Stimulated activated CD4-positive, alpha-beta T cell treated with anti-CD3 and anti-CD28 coated beads, Interleukin-1b, Interleukin-23, amount 100 ng/mL, for 48 hours (primary cell): ENCODE data around the gene NPM1.
"Not testable (repeated sequence)": the region's sequence is repeated elsewhere in the genome, so short reads cannot be mapped to it uniquely, and the experiment has no call there.

ENCODE experiments used
- DNase-seq: peaks from one replicate; pipeline ENCODE4 v3.0.0-alpha.2; 2020

NPM1 gene, protein sequence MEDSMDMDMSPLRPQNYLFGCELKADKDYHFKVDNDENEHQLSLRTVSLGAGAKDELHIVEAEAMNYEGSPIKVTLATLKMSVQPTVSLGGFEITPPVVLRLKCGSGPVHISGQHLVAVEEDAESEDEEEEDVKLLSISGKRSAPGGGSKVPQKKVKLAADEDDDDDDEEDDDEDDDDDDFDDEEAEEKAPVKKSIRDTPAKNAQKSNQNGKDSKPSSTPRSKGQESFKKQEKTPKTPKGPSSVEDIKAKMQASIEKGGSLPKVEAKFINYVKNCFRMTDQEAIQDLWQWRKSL

DNA sequence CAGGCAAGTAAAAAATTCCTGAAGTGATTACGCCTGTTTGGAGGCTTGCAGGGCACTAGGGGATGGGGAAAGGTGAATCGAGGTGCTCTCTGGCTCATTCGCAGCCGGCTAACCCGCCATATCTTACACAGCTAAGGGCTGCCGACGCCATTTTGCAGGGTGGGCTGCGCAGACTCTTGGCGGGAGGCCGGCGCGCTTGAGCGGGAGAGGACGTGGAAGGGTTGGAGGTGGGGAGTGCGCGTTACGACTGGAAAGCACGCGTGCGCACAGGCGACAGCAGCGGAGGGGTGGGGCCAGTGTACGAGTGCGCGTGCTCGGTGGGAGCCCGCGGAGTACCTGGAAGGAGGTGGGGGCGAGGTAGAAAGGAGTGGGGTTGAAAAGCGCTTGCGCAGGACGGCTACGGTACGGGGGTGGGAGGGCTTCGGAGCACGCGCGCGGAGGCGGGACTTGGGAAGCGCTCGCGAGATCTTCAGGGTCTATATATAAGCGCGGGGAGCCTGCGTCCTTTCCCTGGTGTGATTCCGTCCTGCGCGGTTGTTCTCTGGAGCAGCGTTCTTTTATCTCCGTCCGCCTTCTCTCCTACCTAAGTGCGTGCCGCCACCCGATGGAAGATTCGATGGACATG lies at the start of gene NPM1:
TSS of gene NPM1 (plus strand) at position 505 of the 625 bp plus-strand sequence. CDS start at position 605, 100 bp downstream.
- peak; percentile 99 for DNase-seq

DNA sequence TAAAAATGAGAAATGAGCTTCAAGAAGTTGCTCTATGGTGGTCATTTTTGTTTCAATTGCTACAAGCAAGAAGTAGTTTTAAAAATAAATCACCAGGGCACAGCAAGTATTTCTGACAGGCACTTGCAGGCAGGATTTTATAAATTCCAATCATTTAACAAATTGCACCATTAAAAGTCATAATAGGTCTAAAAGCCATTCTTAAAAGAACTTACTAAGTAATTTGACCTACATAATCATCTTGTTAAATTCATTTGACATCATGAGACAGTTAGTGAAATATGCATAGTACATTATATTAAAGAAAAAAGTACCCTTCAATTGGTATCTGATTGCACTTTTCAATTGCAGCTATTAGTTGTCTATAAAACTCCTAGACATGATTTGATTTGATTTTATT lies 47.6 kb upstream of the NPM1 start:
- no peak for DNase-seq

DNA sequence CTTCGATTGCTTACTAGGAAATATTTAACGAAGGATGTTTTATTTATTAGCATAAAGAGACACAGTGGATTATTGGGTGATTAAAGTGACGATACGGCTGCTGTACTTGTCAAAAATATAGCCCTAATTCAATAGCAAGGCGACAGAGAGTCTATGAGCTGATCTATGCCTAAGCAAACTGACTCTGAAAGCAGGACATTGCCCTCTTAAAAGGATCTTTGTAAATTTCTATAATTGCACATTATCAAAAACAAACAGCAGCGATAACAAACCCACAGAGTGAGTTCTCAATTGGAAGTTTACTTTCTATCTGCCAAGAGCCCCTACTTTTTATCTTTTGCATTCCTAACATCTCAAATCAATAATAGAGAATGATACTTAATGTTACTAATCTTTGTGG lies 47.2 kb upstream of the NPM1 start:
- DNase-seq: no peak

DNA sequence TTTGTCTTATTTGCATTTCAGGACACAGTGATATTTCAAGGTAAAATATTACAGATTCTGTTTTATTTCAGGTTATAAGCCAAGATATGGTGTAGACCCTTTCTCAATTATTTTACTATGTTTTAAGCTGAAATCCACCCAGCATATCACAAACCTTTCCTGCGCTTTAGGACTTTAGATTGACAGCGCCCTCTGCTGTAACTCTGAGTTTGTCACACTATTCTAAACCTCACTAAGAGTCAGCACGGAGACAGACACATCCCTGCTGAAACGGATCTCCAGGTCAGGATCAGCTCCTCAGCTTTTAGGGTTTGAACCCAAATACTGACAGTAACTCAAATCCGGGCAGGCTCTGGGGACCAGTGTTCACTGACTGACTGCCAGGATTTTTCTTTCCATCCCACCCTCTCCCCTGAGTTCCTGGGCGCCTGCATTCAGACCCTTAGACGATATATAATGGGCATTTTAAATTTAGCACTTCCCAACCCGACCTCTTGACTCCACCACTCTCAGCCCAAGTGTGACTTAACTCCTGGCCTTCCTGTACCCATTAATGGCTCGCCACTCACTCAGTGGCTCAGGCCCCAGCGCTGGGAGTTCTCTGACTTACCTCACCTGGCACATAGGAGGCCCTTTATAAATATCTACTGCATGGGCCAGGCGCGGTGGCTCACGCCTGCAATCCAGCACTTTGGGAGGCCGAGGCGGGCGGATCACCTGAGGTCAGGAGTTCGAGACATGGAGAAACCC lies 45.1 kb upstream of the NPM1 start:
- peak; percentile 16 for DNase-seq

DNA sequence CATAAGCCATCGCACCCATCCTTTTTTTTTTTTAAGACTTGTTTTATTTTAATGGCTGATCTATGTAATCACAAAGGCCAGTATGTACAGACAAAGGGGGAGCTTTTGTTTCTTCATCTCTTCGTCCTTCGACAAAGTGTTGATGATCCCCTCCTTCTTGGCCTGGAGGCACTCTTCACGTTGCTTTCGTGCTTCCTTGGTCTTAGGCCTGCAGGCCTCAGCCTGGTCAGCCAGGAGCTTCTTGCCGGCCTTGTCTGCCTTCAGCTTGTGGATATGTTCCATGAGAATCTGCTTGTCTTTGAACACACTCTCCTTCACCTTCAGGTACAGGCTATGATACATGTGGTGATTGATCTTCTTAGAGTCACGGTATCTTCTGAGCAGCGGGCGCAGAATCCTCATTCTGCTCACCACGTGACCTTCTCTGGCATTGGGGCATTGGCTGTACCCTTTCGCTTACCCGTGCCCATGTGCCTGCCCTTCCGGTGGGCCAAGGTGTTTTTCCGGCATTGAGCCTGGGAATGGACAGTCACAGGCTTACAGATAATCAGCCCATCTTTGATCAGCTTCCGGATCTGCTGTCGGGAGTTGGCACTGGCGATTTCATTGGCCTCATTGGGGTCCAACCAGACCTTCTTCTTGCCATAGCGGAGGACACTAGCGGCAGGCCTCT lies 42.6 kb upstream of the NPM1 start:
- DNase-seq: no peak

DNA sequence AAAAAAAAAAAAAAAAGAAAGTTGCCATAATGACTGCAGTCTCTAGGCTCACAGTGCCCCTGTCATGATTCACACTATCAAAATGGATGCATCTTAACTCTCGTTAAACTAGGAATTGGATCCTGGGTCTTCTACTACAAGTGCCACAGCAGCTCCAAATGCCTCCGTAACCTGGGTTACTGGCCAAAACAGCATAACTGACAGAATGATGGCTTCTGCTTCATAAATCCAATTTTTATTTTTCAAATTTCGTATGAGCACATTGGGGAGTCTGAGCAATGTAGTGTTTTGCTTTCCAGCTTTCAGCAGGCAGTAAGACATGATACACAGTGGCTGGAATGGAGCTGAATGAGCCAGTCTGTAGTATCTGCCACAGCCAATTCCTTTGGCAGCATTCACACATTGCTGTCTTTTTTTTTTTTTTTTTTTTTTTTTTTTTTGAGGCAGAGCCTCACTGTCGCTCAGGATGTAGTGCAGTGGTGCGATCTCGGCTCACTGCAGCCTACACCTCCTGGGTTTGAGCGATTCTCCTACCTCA lies 36.0 kb upstream of the NPM1 start:
- no peak for DNase-seq

DNA sequence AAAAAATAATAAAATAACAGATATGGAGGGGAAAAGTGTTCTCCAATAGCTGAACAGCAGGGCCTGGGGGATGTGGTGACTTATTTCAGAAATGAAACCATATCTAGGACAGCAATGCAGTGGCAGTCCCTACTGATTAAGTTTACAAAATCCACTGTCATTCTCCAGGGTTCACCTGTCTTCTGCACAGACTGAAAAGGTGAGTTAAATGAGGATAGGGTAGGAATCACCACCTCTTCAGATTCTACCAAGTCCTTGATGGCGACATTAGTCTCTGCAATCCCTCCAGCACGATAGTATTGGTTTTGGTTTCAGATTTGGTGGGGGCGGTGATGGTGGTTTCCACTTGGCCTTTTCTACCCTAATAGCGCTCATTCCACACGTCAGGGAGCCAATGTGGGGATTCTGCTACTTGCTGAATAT lies 32.3 kb upstream of the NPM1 start:
- DNase-seq: no peak

DNA sequence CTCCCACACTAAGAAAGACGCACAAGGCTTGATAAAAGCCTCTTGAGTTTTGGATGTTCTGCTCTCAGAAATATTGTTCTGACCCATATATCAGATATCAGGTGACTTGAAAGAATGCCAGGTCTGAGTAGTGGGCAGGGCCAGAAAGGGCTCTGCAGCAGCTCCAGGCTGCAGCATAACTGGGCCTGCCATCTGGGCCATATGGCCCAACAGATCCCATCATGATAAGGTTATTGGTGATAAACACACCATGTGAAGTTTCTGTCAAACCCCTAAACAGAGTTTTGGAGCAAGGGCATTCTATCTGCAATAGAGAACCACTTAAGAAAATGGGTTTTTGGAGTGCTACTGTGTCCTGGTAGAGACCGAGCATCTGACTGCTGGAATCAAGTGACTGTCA lies 29.8 kb upstream of the NPM1 start:
- DNase-seq: no peak

DNA sequence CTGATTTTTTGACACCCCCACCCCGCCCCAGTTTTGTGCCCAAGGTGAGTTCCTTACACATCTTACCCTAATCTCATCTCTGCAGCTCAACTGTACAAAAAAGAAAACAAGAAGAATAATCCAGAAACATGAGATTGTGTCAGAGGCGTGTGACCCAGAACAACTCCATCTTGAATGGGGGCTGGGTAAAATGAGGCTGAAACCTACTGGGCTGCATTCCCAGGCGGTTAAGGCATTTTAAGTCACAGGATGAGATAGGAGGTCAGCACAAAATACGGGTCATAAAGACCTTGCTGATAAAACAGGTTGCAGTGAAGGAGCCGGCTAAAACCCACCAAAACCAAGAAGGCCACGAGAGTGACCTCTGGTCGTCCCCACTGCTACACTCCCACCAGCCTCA lies 26.5 kb upstream of the NPM1 start:
- DNase-seq: not testable (repeated sequence)

DNA sequence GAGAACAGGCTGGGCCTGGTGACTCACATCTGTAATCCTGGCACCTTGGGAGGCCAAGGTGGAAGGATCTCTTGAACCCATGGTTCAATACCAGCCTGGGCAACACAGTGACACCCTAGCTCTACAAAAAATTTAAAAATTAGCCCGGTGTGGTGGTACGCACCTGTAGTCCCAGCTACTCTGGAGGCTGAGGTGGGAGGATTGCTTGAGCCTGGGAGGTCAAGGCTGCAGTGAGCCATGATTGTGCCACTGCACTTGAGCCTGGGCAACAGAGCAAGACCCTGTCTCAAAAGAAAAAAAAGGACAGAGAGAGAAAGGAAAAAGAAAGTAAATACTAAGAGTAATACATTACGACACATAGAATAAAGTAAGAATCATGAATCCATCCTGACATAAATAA lies 24.4 kb upstream of the NPM1 start:
- not testable (repeated sequence) for DNase-seq

DNA sequence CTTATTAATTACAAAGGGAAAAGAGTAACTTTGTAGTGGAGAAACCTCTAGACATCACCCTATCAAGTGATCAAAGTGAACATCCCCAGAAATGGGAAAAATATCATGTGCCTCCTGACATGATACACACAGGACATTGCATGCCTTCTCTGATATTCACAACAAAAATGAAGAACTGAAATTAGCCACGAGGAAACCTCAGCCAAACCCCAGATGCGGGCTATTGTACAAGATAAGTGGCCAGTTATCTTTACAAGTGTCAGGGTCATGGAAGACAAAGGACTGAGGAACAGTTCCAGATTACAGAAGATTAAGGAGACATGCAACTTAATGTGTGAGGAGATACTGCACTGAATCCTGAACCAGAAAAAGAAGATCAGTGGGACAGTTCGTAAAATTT lies 23.8 kb upstream of the NPM1 start:
- DNase-seq: no peak

DNA sequence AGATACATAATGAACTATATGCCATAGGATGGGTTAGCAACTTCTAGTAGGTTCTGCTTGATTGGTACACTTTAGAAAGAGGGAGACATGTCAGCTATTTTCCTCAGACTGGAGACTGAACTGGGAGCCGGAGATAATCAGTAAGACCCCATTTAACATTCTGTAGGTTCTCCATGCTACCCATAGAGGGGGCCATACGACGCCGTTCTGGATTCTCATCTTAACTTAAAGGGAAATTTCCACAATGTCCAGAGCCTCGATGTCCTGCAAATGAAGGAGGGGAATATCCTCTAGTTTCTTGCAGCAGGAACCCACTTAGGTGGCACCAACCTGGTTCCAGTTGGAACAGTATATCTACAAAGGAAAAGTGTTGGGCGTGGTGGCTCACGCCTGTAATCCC lies 22.3 kb upstream of the NPM1 start:
- no peak for DNase-seq

DNA sequence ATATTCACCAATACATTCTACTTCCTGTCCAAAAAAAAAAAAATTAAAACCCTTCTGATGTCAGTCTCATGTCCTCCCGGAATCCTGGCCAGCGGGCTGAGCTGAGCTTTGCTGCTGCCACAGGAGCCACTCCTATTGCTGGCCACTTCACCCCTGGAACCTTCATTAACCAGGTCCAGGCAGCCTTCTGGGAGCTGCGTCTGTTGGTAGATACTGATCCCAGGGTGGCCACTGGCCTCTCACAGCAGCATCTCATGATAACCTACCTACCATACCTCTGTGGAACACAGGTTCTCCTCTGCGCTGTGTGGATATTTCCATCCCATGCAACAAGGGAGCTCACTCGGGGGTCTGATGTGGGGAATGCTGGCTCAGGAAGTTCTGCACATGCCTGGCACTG lies 21.0 kb upstream of the NPM1 start:
- no peak for DNase-seq

DNA sequence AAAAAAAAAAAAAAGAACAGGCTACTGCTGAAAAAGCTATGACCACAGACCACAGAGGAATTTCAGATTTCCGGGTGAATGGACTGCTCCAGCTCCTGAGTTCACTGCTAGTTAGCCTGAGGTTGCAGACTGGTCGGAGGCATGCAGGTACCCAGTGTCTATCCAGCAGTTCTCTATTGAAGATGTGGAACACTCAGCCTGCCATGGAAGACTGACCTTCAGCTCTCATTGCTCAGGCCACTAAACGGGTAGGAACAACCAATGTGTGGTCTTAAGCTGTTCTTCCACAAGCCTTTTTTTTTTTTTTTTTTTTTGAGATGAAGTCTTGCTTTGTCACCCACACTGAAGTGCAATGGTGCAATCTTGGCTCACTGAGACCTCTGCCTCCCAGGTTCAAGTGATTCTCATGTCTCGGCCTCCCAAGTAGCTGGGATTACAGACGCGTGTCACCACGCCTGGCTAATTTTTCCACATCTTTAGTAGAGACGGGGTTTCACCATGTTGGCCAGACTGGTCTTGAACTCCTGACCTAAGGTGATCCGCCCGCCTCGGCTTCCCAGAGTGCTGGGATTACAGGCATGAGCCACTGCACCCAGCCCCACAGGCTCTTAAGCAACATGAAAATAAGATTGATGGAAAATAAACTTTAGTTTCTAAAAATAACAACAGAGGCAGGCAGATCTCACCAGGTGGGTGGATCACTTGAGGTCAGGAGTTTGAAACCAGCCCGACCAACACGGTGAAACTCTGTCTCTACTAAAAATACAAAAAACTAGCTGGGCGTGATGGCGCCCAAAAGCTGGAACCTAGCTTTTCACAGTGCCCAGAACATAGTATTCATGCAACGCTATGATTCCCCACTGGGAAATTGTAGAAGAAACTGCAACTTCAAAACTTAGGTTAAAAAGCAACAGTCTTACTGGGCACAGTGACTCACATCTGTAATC lies 20.0 kb upstream of the NPM1 start:
- DNase-seq: no peak

DNA sequence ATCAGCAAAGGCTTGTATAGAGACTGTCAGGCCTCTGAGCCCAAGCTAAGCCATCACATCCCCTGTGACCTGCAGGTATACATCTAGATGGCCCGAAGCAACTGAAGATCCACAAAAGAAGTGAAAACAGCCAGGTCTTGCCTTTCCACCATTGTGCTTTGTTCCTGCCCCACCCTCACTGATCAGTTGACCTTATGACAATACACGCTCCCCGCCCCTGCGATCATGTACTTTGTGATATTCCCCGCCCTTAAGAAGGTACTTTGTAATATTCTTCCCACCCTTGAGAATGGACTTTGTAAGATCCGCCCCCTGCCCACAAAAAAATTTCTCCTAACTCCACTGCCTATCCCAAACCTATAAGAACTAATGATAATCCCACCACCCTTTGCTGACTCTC lies 18.6 kb upstream of the NPM1 start:
- no peak for DNase-seq

DNA sequence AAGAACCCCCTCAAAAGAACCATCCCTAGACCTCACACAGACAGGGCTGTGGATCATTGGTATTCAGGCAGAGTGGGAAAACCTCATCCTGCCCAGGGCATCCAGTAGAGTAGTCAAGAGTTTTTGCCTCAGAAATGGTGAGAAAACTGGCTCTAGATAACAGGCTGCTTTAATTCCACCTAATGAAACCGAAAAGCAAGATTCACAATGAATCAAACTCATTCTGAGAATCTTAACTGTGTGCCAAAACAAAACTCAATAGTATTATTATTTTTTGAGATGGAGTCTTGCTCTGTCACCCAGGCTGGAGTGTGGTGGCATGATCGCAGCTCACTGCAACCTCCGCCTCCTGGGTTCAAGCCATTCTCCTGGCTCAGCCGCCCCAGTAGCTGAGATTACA lies 17.8 kb upstream of the NPM1 start:
- DNase-seq: no peak

DNA sequence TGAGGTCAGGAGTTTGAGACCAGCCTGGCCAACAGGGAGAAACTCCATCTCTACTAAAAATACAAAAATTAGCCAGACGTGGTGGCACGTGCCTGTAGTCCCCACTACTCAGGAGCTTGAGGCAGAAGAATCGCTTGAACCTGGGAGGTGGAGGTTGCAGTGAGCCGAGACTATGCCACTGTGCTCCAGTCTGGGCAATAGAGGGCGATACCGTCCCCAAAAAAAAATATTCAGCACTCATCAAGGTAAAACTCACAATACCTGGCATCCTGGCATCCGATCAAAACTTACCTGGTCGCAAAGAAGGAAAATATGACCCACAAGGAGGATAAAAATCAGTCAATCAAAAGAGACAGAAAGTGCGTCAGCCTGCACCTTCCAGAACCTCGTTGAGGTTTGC lies 16.8 kb upstream of the NPM1 start:
- not testable (repeated sequence) for DNase-seq

DNA sequence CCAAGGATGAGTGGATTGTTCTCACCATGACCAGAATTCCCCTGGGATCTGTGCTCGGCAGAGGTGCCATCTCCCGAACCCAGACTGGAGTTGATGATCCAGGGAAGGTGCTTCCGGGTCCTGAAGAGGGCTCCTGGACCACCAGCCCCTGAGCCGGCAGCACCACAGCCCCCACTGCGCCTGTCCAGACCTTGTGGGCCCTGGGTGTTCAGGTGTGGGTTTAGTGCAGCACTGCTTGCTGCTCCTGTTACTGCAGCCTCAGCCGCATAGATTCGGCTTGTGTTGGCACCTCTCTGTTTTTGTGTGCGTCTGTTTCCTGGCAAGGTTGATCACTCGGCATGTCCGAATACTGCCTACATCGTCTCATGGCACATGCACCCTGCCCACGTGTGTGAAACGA lies 16.3 kb upstream of the NPM1 start:
- no peak for DNase-seq

DNA sequence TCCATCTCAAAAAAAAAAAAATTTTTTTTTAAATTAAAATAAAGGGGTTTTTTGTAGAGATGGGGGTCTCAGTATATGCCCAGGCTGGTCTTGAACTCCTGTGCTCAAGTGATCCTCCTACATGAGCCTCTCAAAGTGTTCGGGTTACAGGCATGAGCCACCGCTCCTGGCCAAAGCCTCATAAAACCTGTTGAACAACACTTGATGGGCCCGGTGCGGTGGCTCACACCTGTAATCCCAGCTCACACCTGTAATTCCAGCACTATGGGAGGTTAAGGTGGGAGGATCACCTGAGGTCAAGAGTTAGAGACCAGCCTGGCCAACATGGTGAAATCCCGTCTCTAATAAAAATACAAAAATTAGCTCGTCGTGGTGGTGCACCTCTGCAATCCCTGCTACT lies 7.7 kb upstream of the NPM1 start:
- DNase-seq: no peak

DNA sequence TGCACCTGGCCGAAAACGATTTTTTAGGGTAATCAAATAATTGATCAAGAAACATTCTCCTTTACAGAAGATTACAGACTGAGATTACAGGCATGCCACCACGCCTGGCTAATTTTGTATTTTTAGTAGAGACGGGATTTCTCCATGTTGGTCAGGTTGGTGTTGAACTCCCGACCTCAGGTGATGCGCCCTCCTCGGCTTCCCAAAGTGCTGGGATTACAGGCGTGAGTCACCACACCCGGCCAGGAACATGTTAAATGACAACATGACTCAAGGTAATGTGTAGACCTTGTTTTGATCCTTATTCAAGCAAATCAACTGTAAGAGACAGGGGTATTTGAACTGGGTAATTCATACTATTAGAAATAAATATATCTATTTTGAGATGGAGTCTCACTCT lies 3.2 kb upstream of the NPM1 start:
- DNase-seq: not testable (repeated sequence)

DNA sequence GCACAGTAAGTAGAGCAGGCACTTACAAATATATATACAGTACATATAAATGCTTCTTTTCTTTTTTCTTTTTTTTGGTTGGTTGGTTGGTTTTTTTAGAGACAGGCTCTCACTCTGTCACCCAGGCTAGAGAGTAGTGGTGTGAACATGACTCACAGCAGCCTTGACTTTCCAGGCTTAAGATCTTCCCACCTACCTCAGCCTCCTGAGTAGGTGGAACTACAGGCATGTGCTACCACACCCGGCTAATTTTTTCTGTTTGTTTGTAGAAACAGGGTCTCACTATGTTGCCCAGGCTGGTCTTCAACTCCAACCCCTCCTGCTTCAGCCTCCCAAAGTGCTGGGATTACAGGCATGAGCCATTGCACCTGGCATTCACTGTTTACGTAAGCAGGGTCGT lies 2.6 kb upstream of the NPM1 start:
- peak; percentile 37 for DNase-seq

DNA sequence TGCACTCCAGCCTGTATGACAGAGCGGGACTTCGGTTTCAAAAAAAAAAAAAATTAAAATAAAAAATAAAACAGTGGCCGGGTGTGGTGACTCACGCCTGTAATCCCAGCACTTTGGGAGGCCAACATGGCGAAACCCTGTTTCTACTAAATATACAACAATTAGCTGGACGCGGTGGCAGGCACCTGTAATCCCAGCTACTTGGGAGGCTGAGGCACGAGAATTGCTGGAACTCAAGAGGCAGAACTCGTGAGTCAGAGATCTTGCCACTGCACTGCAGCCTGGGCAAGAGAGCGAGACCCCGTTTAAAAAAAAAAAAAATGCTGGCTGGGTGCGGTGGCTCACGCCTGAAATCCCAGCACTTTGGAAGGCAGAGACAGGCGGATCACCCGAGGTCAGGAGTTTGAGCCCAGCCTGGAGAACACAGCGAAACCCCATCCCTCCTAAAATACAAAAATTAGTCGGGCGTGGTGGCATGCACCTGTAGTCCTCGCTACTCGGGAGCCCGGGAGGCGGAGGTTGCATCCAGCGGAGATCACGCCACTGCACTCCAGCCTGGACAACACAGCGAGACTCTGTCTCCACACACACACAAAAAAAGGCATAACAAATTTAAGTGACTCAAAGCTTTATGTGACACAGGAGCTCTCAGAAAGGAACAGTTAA lies 1.5 kb upstream of the NPM1 start:
- DNase-seq: no peak
